HEK293T (cell line): ENCODE data around the gene TBC1D32.
"Not testable (repeated sequence)": the region's sequence is repeated elsewhere in the genome, so short reads cannot be mapped to it uniquely, and the experiment has no call there.

Experiments
- FOXA1 ChIP-seq: fragments of 450-650 bp; IDR thresholded peaks from 2 replicates; pipeline ENCODE4 v1.6.1; 2016; ENCODE audit warnings: mild to moderate bottlenecking
- FOXM1 ChIP-seq: fragments of 450-650 bp; IDR thresholded peaks from 2 replicates; pipeline ENCODE4 v1.6.1; 2017; ENCODE audit warnings: mild to moderate bottlenecking, borderline replicate concordance
- SUZ12 ChIP-seq: fragments of 450-650 bp; IDR thresholded peaks from 2 replicates; pipeline ENCODE4 v1.6.1; 2016; ENCODE audit warnings: mild to moderate bottlenecking
- TF ChIP-seq, protein P1 (sequence below): fragments of 450-650 bp; IDR thresholded peaks from 2 replicates; pipeline ENCODE4 v1.6.1; 2016

DNA sequence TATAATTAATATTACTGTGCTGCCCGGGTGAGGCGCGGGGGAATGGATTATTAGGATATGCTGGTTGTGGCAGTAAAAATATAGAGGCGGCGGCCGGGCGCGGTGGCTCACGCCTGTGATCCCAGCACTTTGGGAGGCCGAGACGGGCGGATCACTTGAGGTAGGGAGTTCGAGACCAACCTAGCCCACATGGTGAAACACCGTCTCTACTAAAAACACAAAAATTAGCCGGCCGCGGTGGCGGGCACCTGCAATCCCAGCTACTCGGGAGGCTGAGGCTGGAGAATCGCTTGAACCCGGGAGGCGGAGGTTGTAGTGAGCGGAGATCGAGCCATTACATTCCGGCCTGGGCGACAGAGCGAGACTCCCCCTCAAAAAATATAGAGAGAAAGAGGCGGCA, 586 bp downstream of the TBC1D32 start:
- TF ChIP-seq SUZ12, FOXA1, FOXM1: not testable (repeated sequence)
- TF ChIP-seq, protein P1, sequence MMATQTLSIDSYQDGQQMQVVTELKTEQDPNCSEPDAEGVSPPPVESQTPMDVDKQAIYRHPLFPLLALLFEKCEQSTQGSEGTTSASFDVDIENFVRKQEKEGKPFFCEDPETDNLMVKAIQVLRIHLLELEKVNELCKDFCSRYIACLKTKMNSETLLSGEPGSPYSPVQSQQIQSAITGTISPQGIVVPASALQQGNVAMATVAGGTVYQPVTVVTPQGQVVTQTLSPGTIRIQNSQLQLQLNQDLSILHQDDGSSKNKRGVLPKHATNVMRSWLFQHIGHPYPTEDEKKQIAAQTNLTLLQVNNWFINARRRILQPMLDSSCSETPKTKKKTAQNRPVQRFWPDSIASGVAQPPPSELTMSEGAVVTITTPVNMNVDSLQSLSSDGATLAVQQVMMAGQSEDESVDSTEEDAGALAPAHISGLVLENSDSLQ: not testable (repeated sequence)
